Omental fat pad (tissue), 4 donors: ENCODE measurements around the gene MEIS1. TPM values are rescaled to one million over a fixed set of nuclear protein-coding genes. Genes with fewer than 3 reads are reported as not detected.
A peak's percentile ranks its signal among the peaks of the same experiment; 100 is the strongest.

ENCODE experiments used
- ATAC-seq: fragments of 150-250 bp; one replicate; pipeline ENCODE4 v1.9.1; 2016; ENCODE audit warnings: mild to moderate bottlenecking, moderate library complexity; ENCODE audit not compliant: low FRiP score
- DNase-seq: peaks from one replicate; pipeline ENCODE4 v3.0.0-alpha.2; 2019; ENCODE audit warnings: low spot score
- total RNA-seq, 4 donors: library from RNA; depleted of rRNA; stranded (reverse); fragments of >200 nt; gene quantifications; one replicate each; pipeline ENCODE4 v1.1.0, GENCODE V29; 2016
- TF ChIP-seq, protein P1 (sequence below), 3 donors: fragments of 450-650 bp; IDR thresholded peaks; one replicate each; pipeline ENCODE4 v1.5.1; 2016 to 2017; ENCODE audit warnings: antibody characterized with exemption in 3 of 3, mild to moderate bottlenecking in 3 of 3, moderate library complexity in 2 of 3

Gene MEIS1
- total RNA-seq, 4 donors from 2014 or later: 19.8 to 67.3 (median 46.3) TPM

DNA sequence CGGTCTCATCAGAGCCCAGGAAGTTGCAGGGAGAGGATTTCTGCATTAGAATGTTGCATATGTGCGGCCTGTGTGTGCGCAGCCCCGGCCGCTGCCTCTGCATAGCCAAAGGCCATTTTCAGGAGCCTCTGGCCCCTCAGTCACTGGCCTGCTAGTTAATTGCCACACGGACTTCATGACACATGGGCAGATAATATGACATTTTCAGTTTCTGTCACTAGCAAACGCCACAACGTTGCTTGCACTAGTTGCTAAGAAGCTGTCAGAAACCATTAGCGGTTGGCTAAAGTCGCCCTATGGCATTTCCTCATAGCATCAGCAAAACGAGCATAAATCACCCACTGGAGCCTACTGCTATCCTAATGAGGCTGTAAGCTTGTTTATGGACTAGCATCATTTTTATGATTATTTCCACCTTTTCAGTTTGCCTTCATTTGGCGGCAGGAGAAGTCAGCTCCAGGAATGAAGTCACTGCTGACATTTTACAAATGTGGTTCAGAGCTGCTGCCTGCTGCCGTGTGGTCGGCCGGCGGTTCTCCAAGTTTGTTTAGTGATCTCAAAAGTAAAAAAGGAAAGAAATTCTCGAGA lies 73.7 kb downstream of the MEIS1 start:
- ATAC-seq (no peak), DNase-seq (no peak)
- TF ChIP-seq, protein P1, sequence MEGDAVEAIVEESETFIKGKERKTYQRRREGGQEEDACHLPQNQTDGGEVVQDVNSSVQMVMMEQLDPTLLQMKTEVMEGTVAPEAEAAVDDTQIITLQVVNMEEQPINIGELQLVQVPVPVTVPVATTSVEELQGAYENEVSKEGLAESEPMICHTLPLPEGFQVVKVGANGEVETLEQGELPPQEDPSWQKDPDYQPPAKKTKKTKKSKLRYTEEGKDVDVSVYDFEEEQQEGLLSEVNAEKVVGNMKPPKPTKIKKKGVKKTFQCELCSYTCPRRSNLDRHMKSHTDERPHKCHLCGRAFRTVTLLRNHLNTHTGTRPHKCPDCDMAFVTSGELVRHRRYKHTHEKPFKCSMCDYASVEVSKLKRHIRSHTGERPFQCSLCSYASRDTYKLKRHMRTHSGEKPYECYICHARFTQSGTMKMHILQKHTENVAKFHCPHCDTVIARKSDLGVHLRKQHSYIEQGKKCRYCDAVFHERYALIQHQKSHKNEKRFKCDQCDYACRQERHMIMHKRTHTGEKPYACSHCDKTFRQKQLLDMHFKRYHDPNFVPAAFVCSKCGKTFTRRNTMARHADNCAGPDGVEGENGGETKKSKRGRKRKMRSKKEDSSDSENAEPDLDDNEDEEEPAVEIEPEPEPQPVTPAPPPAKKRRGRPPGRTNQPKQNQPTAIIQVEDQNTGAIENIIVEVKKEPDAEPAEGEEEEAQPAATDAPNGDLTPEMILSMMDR (IDR thresholded peaks at IDR 0.05): no peak

DNA sequence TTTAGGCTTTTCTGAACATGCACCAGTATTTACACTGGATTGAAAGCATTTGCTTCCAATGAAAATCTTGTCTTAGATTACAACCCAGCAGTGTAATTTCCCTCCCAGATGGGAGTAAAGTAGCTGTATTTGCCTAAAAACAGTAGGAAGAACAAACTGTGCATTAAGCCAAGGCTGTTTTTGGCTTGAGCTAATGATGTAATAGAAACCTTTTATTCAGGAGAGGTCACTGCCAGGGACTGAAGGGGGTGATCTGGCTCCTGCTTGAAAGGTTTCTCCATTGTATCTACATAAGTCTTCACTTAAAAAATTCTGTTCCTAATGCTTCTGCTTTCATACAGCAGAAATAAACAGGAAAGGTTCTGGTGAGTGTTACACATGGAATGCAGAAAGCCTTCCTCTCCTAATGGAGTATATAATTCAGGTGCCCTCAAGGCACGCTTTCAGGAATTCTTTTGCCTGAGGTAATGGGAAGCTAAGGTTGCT lies 74.4 kb downstream of the MEIS1 start:
- no peak for DNase-seq
- TF ChIP-seq, protein P1 (IDR thresholded peaks at IDR 0.05): no peak
- ATAC-seq: peak; percentile 42

DNA sequence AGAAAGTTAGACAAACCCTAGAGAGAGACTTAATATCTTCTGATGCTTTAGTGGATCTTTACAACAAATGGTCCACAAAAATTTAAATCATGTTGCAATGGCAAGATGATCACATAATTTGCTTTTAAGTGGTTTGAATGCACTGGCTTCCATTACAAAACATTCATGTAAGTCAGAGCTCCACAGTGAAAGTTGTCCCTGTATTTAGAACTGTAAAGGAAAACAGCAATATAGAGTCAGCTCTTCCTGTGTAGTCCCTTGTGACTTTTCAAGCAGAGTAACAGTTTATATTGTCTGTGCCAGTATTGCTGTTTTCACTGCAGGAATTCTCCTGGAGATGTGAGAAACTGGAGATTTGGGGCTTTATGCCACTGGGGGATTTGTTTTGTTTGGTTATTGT lies 77.7 kb downstream of the MEIS1 start:
- no peak for DNase-seq
- no peak for ATAC-seq
- TF ChIP-seq, protein P1 (IDR thresholded peaks at IDR 0.05): no peak

DNA sequence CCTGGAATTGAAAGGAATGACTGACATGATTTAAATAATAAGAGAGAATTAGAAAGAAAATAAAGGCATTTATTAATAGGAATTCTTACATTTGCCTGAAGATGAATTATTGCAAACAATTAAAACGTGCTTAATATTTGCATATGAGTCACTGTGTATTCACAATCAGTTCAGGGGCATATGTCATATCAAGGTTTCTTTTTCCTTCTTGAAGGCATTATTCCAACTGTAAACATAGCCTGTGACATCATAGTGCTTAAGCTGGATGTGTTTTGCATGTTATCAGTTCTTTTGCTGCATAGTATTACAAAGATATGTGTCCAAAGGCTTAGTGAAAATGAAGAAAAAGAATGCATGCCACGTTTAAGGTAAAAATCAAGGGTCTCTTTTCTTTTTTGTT lies 80.8 kb downstream of the MEIS1 start:
- TF ChIP-seq, protein P1 (IDR thresholded peaks at IDR 0.05): no peak
- ATAC-seq: no peak
- DNase-seq: no peak

DNA sequence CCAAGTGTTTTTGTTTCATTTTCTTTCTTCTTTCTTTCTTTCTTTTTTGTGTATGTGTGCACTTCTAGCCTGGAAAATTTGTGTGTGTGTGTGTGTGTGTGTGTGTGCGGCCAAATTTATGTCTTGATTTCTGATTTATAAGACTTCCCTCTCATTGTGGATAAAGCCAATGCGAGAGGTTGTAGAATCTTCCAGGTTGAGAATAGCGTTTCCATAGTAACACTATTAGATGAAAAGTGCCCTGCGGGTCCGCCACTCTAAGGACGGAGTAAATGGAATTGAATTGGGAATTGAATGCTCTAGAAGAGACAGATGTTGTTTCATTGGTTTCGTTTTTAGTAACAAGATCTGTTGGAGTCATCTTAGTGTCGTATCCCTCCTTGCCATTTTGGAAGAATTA lies 81.6 kb downstream of the MEIS1 start:
- ATAC-seq (no peak), DNase-seq (no peak)
- TF ChIP-seq, protein P1 (IDR thresholded peaks at IDR 0.05): no peak

DNA sequence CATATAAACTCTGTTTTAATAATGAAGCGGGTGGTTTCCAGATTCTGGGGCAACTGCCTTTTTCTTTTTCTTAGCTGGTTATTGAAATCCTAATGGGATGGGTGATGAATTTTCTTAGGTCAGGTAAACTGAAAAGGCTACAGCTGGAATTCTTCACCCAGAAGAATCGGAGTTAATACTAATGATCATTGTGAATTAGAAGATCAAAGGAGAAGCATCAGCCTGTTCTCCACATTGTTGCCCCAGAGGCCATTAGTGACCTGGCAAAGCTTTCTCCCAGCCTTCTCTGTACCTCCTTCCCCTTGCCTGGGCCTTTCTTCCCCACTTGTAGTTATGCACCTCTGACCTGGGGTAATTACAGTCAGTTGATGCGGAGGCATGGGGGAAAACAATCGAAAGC lies 82.8 kb downstream of the MEIS1 start:
- TF ChIP-seq, protein P1 (IDR thresholded peaks at IDR 0.05): no peak
- DNase-seq (no peak), ATAC-seq (no peak)

DNA sequence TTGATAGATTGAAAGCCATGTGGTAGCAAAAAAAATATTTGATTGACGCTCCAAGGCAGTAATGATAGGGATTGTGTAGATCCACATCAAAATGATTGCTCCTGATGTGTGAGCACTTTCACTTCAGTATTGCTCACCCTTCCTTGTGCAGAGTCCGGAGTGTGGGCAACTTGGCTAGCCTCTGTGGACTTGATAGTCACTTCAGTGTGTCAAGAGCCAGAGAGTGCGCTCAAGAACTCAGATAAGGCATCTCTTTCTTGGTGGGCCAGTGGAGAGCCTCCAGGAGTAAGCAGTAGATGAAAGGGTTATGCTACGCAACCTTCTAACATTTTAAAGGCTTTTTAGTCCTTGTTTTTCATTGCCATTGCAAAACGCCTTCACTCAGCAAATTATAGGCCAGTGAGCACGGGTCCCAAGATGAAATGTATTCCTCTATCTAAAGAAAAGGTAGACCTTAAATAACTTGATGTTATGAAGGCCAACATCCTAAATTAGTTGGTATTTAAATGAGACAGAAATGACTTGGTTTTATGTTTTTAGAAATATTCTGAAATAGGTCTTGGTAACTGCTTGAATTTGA lies 84.4 kb downstream of the MEIS1 start:
- TF ChIP-seq, protein P1 (IDR thresholded peaks at IDR 0.05): no peak
- DNase-seq (no peak), ATAC-seq (no peak)
